AG04449 (cell line): Measurements from ENCODE around the gene RPH3AL.

ENCODE experiments used
- CTCF ChIA-PET: fragments of 350-600 bp; formaldehyde crosslinking; extraction: SDS; loops from one replicate; lab custom pipeline; 2021; ENCODE audit warnings: antibody characterized with exemption; lab: Yijun Ruan, JAX
- POLR2A ChIA-PET: fragments of 400-600, 350-600 bp; formaldehyde crosslinking; extraction: SDS; loops from one replicate; lab custom pipeline; 2020; ENCODE audit warnings: antibody characterized with exemption, inconsistent platforms; lab: Yijun Ruan, JAX
- DNase-seq: peaks from one replicate; pipeline ENCODE4 v3.0.0-alpha.2; 2010; ENCODE audit warnings: low read depth, low spot score
- H3K4me3 ChIP-seq: 2 replicates; pipeline ENCODE4 v1.5.1; 2011; ENCODE audit warnings: low read depth, mild to moderate bottlenecking, control low read depth, low read length
- CTCF ChIP-seq: IDR thresholded peaks from one replicate; pipeline ENCODE4 v1.5.1; 2011; ENCODE audit warnings: mild to moderate bottlenecking, moderate library complexity, low read length, control low read depth, inconsistent platforms; ENCODE audit not compliant: insufficient read depth; ENCODE audit errors: missing control alignments

Gene RPH3AL

GRCh38 chr17:354651-355556 is 2.3 kb upstream of the RPH3AL start:
- no peak overlapping the region for H3K4me3 ChIP-seq
- TF ChIP-seq CTCF = no peak
- DNase-seq = no peak
- POLR2A ChIA-PET = no interaction called here
- CTCF ChIA-PET = no interaction called here

GRCh38 chr17:353838-354234 is 1.2 kb upstream of the RPH3AL start:
- ChIA-PET POLR2A (no interaction called here), CTCF (interaction anchor here (1.1 kb wide), 1 partner anchor 19 kb away, joined by 3 read pairs; no protein-coding TSS in a partner anchor)
- DNase-seq = no peak
- no peak overlapping the region for H3K4me3 ChIP-seq
- TF ChIP-seq CTCF = no peak

GRCh38 chr17:353213-353837 is 718 bp upstream of the RPH3AL start:
- ChIA-PET POLR2A (no interaction called here), CTCF (interaction anchor here (1.1 kb wide), 1 partner anchor 19 kb away, joined by 3 read pairs; no protein-coding TSS in a partner anchor)
- TF ChIP-seq CTCF = no peak
- H3K4me3 ChIP-seq = no peak overlapping the region
- no peak for DNase-seq

GRCh38 chr17:351875-352420 is 659 bp downstream of the RPH3AL start:
- no peak for DNase-seq
- CTCF ChIA-PET = no interaction called here
- H3K4me3 ChIP-seq = no peak overlapping the region
- TF ChIP-seq CTCF = no peak
- POLR2A ChIA-PET = no interaction called here

- no peak overlapping the region for H3K4me3 ChIP-seq
- no peak for DNase-seq
- CTCF ChIA-PET = interaction anchor here (1.5 kb wide), 1 partner anchor 35 kb away, joined by 6 read pairs; no protein-coding TSS in a partner anchor
- no peak for TF ChIP-seq CTCF
- POLR2A ChIA-PET = no interaction called here
These were observed 1.2 kb downstream of the RPH3AL start for GRCh38 chr17:351449-351738.

- no peak overlapping the region for H3K4me3 ChIP-seq
- ChIA-PET CTCF (interaction anchor here (1.5 kb wide), 1 partner anchor 35 kb away, joined by 6 read pairs; no protein-coding TSS in a partner anchor), POLR2A (no interaction called here)
- DNase-seq = no peak
- TF ChIP-seq CTCF = no peak
These were observed 1.7 kb downstream of the RPH3AL start for GRCh38 chr17:350706-351448.
